ENCODE results near the gene ROCK2.

ROCK2 gene

DNA sequence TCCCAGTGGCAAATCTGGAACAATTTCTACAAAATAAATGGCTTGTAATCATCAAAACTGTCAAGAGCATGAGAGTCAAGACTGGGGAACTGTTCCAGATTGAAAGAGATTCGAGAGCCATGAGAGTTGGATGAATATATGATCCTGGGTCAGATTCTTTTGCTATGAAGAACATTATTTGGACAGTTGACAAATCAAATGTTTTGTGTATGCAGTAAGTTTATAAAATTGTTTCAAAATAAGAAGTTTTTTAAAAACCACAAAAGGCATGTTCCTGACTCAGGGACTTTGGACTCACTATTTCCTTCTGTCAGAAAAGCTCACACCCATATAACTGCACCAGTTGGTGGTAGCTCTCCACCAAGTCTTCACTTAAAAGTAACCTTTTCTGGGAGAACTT lies 38.5 kb downstream of the ROCK2 start:
- Histone ChIP-seq H3K9ac (no peak overlapping the region), H4K20me1 (ENCODE audit: insufficient read depth) (no peaks in the 10 kb centered on the region), H3K4me1 (ENCODE audit: low read depth, poor library complexity, severe bottlenecking) (no peaks in the 10 kb centered on the region), H3K4me3 (IDR thresholded peaks at IDR 0.05; ENCODE audit: insufficient read depth, low read depth, low read length) (no peak overlapping the region), H3K27me3 (ENCODE audit: insufficient read depth, low read depth) (no peaks in the 10 kb centered on the region), H3K79me2 (ENCODE audit: insufficient read depth, low read depth) (peaks cover 17% of the 10 kb centered on the region; the same call in 1 of the 2 replicates), H3K36me3 (ENCODE audit: insufficient read depth) (no peaks in the 10 kb centered on the region), H3K27ac (no peak overlapping the region), H2AFZ (ENCODE audit: low read depth) (no peak overlapping the region), H3K4me2 (no peak overlapping the region)
- TF ChIP-seq, protein P1, sequence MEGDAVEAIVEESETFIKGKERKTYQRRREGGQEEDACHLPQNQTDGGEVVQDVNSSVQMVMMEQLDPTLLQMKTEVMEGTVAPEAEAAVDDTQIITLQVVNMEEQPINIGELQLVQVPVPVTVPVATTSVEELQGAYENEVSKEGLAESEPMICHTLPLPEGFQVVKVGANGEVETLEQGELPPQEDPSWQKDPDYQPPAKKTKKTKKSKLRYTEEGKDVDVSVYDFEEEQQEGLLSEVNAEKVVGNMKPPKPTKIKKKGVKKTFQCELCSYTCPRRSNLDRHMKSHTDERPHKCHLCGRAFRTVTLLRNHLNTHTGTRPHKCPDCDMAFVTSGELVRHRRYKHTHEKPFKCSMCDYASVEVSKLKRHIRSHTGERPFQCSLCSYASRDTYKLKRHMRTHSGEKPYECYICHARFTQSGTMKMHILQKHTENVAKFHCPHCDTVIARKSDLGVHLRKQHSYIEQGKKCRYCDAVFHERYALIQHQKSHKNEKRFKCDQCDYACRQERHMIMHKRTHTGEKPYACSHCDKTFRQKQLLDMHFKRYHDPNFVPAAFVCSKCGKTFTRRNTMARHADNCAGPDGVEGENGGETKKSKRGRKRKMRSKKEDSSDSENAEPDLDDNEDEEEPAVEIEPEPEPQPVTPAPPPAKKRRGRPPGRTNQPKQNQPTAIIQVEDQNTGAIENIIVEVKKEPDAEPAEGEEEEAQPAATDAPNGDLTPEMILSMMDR (conservative IDR thresholded peaks at IDR 0.05; ENCODE audit: low read depth, low read length), result no peak

- no peaks in the 10 kb centered on the region for H3K27me3 ChIP-seq (ENCODE audit: insufficient read depth, low read depth)
- no peak overlapping the region for H3K4me3 ChIP-seq (IDR thresholded peaks at IDR 0.05; ENCODE audit: insufficient read depth, low read depth, low read length)
- no peak overlapping the region for H3K27ac ChIP-seq
- H3K4me1 ChIP-seq (ENCODE audit: low read depth, poor library complexity, severe bottlenecking), result no peaks in the 10 kb centered on the region
- peaks cover 21% of the 10 kb centered on the region; the same call in 1 of the 2 replicates for H3K79me2 ChIP-seq (ENCODE audit: insufficient read depth, low read depth)
- no peaks in the 10 kb centered on the region for H4K20me1 ChIP-seq (ENCODE audit: insufficient read depth)
- H3K36me3 ChIP-seq (ENCODE audit: insufficient read depth), result no peaks in the 10 kb centered on the region
- no peak overlapping the region for H2AFZ ChIP-seq (ENCODE audit: low read depth)
- TF ChIP-seq, protein P1 (conservative IDR thresholded peaks at IDR 0.05; ENCODE audit: low read depth, low read length), result no peak
- no peak overlapping the region for H3K9ac ChIP-seq
- H3K4me2 ChIP-seq, result no peak overlapping the region
These were observed 39.1 kb downstream of the ROCK2 start for GRCh38 chr2:11305338-11305737.

- no peaks in the 10 kb centered on the region for H3K27me3 ChIP-seq (ENCODE audit: insufficient read depth, low read depth)
- no peaks in the 10 kb centered on the region for H4K20me1 ChIP-seq (ENCODE audit: insufficient read depth)
- no peaks in the 10 kb centered on the region for H3K36me3 ChIP-seq (ENCODE audit: insufficient read depth)
- H3K27ac ChIP-seq, result no peak overlapping the region
- no peak overlapping the region for H3K4me3 ChIP-seq (IDR thresholded peaks at IDR 0.05; ENCODE audit: insufficient read depth, low read depth, low read length)
- H3K4me1 ChIP-seq (ENCODE audit: low read depth, poor library complexity, severe bottlenecking), result no peaks in the 10 kb centered on the region
- no peak overlapping the region for H3K4me2 ChIP-seq
- no peak overlapping the region for H3K9ac ChIP-seq
- H2AFZ ChIP-seq (ENCODE audit: low read depth), result no peak overlapping the region
- TF ChIP-seq, protein P1 (conservative IDR thresholded peaks at IDR 0.05; ENCODE audit: low read depth, low read length), result no peak
- H3K79me2 ChIP-seq (ENCODE audit: insufficient read depth, low read depth), result peaks cover 21% of the 10 kb centered on the region; the same call in 1 of the 2 replicates
These were observed 40.0 kb downstream of the ROCK2 start for GRCh38 chr2:11304476-11304875.

- no peaks in the 10 kb centered on the region for H3K27me3 ChIP-seq (ENCODE audit: insufficient read depth, low read depth)
- no peak overlapping the region for H3K4me3 ChIP-seq (IDR thresholded peaks at IDR 0.05; ENCODE audit: insufficient read depth, low read depth, low read length)
- TF ChIP-seq, protein P1 (conservative IDR thresholded peaks at IDR 0.05; ENCODE audit: low read depth, low read length), result no peak
- H2AFZ ChIP-seq (ENCODE audit: low read depth), result no peak overlapping the region
- no peaks in the 10 kb centered on the region for H4K20me1 ChIP-seq (ENCODE audit: insufficient read depth)
- peaks cover 22% of the 10 kb centered on the region; the same call in 1 of the 2 replicates for H3K79me2 ChIP-seq (ENCODE audit: insufficient read depth, low read depth)
- no peak overlapping the region for H3K9ac ChIP-seq
- H3K36me3 ChIP-seq (ENCODE audit: insufficient read depth), result no peaks in the 10 kb centered on the region
- H3K27ac ChIP-seq, result no peak overlapping the region
- no peaks in the 10 kb centered on the region for H3K4me1 ChIP-seq (ENCODE audit: low read depth, poor library complexity, severe bottlenecking)
- H3K4me2 ChIP-seq, result no peak overlapping the region
These were observed 41.0 kb downstream of the ROCK2 start for GRCh38 chr2:11303290-11304013.

Measured in KMS-11 (cell line).